Left forelimb (tissue), 1 donor: ENCODE results near the gene NCOA6.

Experiments
- DNase-seq: peaks from one replicate; pipeline ENCODE4 v3.0.0-alpha.2; 2018; ENCODE audit warnings: low spot score

NCOA6 gene

DNA sequence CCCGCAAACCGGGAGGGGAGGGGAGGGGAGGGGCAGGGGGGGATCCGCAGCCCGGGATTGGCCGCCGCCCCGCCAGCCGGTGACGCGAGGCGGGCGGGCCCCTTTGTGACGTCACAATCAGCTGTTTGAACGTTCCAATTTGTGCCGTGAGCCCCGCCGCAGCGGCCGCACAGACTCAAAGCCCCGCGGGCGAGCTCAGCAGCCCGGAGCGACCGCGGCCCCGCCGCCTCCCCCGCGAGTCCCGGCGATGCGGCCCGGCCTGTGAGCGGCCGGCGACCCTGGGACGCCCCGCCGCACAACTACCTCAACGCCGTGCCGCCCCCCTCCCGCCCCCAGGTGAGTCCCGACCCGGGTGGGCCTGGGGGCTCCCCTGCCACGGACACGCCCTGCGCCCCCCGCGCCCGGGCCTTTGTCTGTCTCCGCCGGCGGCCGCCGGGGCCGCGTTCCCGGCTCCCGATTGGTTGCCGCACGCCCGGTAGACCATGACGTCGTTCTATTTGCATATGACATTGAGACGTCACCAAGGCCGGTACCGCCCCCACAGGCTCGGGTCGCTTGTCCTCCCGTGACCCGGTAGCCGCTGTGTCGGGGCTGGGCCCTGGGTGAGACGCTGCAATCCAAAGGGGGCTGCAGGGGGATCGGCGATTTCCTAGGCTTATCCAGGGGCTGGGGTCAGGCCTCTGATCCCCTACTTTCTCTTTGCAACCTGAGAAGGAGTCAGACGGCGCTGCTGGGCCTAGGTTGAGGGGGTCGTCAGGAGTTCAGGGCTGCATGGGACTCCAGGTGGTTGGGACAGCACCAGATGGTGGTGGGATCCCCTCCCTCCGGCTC, 121.1 kb downstream of the NCOA6 start, which contains the start of gene TP53INP2:
TSS of gene TP53INP2 (plus strand) at position 168 of the 831 bp plus-strand sequence. CDS start 4,396 bp downstream, outside the sequence.
- DNase-seq = peak; percentile 88

DNA sequence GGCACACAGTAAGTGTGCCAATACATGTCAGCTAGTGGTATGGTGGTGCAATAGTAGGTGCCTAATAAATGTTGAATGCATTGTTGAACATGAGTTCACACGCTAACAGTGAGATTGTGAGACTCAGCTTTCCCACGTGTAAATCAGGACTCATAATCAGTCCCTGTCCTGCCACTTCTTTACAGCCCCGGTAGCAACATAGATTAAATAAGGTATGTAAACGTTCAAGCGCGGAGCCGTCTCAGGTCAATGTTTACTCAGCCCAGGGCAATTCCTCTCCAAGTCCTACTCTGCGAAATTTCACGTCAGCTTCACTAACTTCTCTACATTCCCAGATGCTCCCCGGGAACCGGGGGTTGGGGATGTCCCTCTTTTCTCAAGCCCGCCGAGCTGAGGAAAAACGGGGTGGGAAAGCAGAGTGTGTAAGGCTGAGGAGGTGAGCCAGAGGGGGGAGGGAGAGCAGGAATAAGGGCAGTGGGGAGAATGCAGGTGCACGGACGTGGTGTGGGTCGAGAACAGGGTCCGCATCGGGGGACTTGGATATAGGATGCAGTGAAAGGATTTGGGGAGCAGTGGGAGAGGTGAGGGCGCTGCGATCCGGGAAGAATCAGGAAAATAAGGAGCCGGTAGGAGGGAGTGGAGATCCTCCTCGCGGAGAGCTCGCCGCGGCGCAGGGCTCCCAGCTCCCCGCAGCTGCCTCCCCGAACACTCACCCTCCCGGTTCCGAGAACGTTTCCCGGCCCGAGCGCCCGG, 121.9 kb downstream of the NCOA6 start:
- no peak for DNase-seq

DNA sequence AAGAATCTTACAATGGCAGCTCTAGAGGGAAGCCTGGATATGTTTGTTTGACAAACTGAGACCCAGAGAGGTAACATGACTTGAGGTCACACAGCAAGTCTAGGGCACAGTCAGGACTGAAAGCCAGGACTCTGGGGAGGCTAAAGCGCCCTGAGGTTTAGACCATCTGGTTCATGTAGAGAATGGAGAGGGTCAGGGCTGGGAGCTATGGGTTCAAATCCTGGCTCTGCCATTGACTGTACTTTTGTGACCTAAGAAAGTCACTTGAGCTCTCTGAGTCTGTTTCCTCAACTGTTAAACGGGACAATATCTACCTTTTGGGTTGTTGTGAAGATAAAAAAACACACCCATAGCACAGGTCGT, 122.4 kb downstream of the NCOA6 start:
- no peak for DNase-seq

DNA sequence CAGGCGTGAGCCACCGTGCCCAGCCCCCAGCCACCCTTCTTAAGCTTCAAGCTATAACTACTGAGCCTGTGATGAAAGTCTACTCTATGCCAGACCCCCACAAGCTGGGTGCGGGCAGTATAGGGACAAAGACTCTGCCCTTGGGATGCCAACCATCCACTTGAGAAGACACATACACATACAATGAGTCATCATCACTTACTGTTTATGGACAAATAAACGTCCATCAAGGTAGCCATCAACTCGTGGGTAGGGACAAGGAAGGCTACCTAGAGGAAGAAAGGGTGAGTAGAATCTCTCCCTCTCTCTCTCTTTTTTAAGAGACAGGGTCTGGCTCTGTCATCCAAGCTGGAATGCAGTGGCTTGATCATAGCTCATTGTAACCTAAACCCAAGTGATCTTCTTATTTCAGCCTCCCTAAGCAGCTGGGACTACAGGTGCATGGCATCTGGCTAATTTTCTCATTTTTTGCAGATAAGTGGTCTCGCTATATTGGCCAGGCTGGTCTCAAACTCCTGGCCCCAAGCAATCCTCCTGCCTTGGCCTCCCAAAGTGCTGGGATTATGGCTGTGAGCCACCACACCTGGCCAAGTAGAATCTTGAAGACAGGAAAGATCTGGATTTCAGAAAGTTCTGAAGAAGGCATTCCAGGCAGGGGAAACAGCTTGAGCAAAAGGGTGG, 123.9 kb downstream of the NCOA6 start:
- no peak for DNase-seq

DNA sequence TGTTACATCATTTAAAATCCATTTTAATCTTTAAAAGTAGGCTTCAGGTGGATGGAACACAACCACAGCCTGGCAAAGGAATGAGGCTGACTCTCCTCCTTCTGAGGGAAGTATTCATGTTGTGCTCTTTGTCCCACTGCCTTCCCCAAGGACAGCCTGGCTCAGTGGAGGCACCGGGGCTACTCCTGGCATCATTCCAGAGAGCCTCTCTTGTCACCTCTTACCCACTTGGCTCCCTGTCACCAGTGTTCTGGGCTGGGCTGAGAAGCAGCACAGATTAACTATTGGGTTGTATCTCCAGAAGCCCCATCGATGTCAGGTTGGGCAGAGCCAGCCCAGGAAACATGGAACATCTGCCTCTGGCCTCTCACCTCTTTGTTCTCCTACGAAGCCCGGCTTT, 132.0 kb downstream of the NCOA6 start:
- no peak for DNase-seq

DNA sequence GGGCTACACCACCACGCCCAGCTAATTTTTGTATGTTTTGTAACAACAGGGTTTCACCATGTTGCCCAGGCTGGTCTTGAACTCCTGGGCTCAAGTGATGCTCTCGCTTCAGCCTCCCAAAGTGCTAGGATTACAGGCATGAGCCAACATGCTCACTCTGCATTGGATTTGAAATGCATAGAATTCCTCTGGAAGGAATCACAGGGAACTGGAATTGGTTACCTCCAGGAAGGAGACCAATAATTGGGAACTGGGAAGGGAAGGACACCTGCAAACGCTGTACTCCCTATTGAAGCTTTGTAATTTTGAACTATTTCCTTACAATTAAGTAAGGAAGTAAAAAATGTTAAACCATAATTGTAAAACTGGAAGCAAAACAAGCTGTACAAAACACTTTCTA, 133.6 kb downstream of the NCOA6 start:
- DNase-seq = no peak

DNA sequence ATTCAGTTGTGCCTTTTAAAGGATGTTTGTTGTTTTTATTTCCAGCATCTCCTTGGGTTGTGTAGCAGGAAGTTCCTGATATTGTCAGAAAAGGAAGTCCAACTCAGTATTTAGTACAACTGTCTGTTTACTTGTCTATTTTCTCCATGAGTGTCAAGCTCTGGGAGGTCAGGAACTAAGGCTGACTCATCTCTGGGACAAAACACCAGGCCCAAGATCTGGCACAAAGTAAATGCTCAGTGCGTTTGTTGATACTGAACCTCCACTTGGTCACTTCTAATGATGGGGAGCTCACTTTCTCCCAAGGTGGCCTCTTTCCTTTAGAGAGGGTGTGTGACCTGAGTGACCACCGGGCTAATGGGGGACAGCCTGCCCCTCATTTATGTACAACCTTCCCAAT, 136.0 kb downstream of the NCOA6 start:
- no peak for DNase-seq

DNA sequence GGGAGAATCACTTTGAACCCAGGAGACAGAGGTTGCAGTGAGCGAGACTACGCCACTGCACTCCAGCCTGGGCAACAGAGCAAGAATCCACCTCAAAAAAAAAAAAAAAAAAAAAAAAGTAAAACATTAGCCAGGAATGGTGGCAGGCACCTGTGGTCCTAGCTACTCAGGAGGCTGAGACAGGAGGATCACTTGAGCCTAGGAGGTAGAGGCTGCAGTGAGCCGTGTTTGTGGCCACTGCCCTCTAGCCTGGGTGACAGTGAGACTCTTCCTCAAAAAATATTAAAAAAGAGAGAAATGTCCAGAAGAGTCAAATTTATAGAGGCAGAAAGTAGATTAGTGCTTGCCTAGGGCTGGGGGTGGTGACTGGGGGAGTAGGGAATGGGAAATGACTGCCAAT, 141.8 kb downstream of the NCOA6 start:
- DNase-seq = no peak

DNA sequence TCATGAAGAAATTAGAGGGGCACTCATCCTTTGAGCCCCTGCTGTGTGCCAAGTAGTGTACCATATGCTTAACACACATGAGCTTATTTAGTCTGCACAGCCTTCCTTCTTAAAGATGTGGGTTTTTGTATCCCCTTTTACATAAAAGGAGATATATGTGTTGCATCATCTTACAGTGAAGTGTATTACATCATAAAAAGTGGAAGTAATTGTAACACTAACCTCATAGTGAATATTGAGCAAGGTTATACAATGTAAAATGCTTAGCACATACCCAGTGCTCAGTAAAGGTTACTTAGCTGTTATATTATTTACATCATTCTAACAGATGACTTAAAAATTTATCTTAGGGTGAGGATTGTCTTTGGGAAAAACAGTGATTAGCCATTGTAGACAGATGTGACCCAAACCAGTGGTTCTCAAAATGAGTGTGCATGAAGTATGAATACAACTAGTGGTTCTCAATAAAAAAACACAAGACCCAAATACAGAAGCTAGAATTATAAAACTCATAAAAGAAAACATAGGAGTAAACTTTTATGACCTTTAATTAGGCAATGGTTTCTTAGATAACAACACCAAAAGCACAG, 144.8 kb downstream of the NCOA6 start:
- DNase-seq = no peak

DNA sequence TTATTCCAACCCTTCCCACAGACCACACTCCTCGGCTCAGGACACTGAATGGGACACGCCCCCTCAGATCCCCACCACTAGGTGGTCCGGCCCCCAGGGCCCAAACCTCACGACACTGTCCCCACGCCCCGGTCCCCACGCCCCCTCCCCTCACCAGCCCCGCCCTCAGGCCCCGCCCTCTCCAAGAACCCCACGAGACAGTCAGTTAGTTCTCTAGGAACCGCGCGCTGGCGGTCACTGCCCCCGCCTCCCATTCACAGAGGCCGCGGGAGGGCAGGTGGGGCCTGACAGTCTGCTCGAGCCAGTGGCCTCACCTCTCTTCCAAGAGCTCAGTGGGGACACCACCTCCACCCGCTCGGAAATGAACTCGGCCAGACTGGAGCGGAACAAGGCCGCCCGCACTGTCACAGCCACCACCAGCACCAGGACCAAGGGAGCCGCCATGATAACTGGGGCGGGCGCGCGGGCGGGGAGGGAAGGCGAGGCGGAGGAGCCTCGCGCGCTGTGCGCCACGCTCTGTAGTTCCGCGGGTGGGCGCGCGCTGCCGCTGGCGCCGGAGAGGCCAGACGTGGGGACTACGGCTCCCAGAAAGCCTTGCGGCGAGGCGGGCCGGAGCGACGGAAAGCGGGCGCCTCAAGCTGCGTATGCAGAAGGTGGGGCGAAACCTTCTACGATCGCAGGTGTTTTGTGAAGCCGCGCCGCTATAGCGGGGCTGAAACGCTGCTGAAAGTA, 148.6 kb downstream of the NCOA6 start, which contains the start of gene PIGU:
TSS of gene PIGU (minus strand) at position 451 of the 732 bp plus-strand sequence. CDS start at position 444, 7 bp downstream.
- DNase-seq = peak; percentile 96

DNA sequence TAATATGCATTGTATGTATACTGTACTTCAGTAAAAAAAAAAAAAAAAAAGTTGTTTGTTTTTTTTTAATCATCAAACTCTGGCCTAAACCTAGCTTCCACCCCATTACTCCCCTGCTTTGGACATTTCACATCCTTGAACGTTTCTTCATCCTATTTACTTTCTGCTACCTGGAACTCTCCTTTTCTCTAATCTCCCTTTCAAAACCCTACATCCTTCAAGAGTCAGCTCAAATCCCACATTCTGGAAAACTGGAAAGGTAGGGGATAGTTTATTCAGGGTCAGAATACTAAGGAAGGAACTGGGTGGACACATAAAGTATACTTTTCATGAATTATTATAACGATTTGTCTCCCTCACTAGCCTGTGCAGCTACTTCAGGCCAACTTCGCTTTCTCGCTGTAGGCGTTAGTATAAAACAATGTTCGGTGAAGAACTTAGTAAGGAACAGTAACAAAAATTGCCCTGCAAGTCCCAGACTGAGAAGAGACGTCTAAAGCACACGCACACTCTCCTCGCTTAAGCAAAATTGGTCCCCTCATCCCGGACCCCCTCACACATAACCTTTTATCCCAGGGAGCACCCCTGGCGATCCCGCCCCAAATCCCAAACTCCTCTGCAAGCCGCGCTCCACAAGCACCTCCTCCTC, 149.3 kb downstream of the NCOA6 start:
- no peak for DNase-seq

DNA sequence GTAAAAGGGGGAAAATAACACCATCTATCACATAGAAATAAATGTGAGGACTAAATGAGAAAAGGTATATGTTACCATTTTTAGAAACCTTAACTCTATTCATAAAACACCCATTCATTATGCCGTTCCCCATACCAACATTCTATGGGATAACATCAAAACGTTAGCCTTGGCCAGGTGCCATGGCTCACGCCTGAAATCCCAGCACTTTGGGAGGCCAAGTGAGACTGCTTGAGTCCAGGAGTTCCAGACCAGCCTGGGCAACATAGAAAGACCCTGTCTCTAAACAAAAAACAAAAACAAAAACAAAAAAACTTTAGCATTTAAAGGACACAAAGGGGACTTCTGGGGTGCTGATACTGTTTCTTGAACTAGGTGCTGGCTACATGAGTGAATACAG, 149.9 kb downstream of the NCOA6 start:
- DNase-seq = no peak

DNA sequence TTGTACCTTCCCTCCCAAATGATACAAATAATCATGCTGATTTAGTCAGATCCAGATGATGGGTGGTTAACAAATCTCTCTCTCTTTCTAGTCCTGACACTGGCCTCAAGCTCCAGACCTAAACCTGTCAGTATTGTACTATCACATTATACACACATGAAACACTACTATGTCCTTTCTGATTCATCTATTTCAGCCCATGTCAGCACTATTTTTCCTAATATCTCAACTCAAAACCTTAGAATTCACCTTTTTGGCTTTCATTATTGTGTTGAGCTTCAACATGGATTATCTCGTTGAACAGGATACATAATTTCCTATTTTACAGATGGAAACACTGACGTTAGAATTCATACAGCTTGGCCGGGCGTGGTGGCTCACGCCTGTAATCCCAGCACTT, 152.0 kb downstream of the NCOA6 start:
- no peak for DNase-seq

DNA sequence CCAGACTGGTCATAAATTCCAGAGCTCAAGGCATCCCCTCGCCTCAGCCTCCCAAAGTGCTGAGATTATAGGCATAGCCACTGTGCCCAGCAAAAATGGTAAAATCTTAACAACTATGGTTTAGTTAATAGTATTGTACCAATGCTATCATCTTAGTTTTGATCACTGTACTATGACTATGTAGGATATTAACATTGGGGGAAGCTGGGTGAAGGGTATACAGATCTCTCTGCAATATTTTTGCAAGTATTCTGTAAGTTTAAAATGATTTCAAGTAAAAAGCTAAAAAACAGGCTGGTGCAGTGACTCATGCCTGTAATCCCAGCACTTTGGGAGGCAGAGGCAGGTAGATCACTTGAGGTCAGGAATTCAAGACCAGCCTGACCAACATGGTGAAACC, 156.4 kb downstream of the NCOA6 start:
- no peak for DNase-seq
